HL-60 (cell line): Measurements from ENCODE around the gene HELZ.
"Not testable (repeated sequence)": the region's sequence is repeated elsewhere in the genome, so short reads cannot be mapped to it uniquely, and the experiment has no call there.

ENCODE experiments used
- DNase-seq, 2 experiments: peaks; one replicate each; pipeline ENCODE4 v3.0.0-alpha.2; 2010 to 2020; ENCODE audit warnings: low read depth in 1 of 2, low spot score in 1 of 2
- H3K27ac ChIP-seq: fragments of 250-450 bp; sonication (Bioruptor Pico); replicated peaks from 2 replicates; pipeline ENCODE4 v1.5.1; 2020; ENCODE audit warnings: mild to moderate bottlenecking, moderate library complexity
- H3K27me3 ChIP-seq: fragments of 250-450 bp; sonication (Bioruptor Pico); 2 replicates; pipeline ENCODE4 v1.5.1; 2021; ENCODE audit warnings: mild to moderate bottlenecking, moderate library complexity; ENCODE audit not compliant: insufficient read depth, poor library complexity, severe bottlenecking
- H3K4me3 ChIP-seq: replicated peaks from 2 replicates; pipeline ENCODE4 v1.5.1; 2011; ENCODE audit warnings: mild to moderate bottlenecking, control low read depth, low read length; ENCODE audit not compliant: insufficient read depth
- GABPA ChIP-seq: IDR thresholded peaks from 2 replicates; pipeline ENCODE4 v1.6.1; 2012; ENCODE audit warnings: low read depth
- POLR2AphosphoS5 ChIP-seq: IDR thresholded peaks from 2 replicates; pipeline ENCODE4 v1.6.1; 2012; ENCODE audit warnings: low read depth
- SPI1 ChIP-seq: IDR thresholded peaks from 2 replicates; pipeline ENCODE4 v1.6.1; 2012; ENCODE audit warnings: low read depth, mild to moderate bottlenecking, borderline replicate concordance
- TF ChIP-seq, protein P1 (sequence below): IDR thresholded peaks from one replicate; pipeline ENCODE4 v1.5.1; 2011; ENCODE audit warnings: low read length, control low read depth, inconsistent platforms; ENCODE audit not compliant: insufficient read depth
- TF ChIP-seq, protein P2 (sequence below): IDR thresholded peaks from 2 replicates; pipeline ENCODE4 v1.6.1; 2012; ENCODE audit warnings: low read depth; ENCODE audit not compliant: insufficient replicate concordance

The HELZ gene

DNA sequence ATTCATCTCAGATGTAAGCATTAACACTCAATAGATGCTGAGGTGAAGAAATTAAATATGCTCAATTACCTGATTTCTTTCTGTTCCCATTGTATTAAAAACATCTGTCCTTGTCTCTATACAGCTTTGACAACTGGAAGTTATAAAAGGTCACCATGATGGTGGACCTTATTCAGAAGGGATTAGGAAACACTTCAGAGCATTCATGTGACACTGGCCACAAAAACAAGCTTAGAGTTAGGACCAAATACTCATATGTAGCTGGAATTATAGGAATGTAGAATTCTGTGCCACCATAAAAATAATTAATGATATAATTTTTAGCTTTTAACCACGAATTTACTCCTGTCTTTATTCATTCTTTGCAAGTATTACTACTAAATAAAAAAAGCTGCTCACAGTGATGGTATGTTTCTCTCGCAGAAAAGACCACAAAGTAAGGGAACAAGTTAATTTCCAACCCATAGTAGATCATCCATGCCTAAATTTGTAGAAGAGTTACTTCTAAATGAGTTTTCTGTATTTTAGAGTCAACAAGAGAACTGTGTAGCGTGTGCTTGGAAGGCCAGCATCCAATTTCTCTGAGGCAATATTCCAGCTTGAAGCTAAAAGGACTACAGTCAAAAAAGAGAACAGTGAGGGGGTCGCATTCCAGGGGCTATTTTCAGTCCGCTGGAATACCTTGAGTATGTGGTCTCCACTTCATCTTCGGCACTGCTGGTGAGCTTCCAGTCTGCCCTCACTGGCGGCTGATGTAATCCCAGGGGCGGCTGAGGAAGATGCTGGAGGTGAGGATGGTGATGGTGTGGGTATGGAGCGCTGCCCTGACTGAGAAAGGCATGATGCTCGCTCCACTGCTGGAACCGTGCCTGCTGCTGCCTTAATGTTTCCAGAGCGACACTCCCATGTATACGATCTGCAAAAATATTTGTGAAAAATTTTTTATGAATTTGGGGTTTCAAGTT, 136.9 kb downstream of the HELZ start:
- TF ChIP-seq SPI1: no peak
- TF ChIP-seq, protein P1, sequence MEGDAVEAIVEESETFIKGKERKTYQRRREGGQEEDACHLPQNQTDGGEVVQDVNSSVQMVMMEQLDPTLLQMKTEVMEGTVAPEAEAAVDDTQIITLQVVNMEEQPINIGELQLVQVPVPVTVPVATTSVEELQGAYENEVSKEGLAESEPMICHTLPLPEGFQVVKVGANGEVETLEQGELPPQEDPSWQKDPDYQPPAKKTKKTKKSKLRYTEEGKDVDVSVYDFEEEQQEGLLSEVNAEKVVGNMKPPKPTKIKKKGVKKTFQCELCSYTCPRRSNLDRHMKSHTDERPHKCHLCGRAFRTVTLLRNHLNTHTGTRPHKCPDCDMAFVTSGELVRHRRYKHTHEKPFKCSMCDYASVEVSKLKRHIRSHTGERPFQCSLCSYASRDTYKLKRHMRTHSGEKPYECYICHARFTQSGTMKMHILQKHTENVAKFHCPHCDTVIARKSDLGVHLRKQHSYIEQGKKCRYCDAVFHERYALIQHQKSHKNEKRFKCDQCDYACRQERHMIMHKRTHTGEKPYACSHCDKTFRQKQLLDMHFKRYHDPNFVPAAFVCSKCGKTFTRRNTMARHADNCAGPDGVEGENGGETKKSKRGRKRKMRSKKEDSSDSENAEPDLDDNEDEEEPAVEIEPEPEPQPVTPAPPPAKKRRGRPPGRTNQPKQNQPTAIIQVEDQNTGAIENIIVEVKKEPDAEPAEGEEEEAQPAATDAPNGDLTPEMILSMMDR: no peak
- TF ChIP-seq GABPA: no peak
- TF ChIP-seq, protein P2, sequence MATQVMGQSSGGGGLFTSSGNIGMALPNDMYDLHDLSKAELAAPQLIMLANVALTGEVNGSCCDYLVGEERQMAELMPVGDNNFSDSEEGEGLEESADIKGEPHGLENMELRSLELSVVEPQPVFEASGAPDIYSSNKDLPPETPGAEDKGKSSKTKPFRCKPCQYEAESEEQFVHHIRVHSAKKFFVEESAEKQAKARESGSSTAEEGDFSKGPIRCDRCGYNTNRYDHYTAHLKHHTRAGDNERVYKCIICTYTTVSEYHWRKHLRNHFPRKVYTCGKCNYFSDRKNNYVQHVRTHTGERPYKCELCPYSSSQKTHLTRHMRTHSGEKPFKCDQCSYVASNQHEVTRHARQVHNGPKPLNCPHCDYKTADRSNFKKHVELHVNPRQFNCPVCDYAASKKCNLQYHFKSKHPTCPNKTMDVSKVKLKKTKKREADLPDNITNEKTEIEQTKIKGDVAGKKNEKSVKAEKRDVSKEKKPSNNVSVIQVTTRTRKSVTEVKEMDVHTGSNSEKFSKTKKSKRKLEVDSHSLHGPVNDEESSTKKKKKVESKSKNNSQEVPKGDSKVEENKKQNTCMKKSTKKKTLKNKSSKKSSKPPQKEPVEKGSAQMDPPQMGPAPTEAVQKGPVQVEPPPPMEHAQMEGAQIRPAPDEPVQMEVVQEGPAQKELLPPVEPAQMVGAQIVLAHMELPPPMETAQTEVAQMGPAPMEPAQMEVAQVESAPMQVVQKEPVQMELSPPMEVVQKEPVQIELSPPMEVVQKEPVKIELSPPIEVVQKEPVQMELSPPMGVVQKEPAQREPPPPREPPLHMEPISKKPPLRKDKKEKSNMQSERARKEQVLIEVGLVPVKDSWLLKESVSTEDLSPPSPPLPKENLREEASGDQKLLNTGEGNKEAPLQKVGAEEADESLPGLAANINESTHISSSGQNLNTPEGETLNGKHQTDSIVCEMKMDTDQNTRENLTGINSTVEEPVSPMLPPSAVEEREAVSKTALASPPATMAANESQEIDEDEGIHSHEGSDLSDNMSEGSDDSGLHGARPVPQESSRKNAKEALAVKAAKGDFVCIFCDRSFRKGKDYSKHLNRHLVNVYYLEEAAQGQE: no peak
- TF ChIP-seq POLR2AphosphoS5: no peak
- Histone ChIP-seq H3K27ac (no peak overlapping the region), H3K4me3 (no peak overlapping the region), H3K27me3 (no peaks in the 10 kb centered on the region)
- no peak for DNase-seq

DNA sequence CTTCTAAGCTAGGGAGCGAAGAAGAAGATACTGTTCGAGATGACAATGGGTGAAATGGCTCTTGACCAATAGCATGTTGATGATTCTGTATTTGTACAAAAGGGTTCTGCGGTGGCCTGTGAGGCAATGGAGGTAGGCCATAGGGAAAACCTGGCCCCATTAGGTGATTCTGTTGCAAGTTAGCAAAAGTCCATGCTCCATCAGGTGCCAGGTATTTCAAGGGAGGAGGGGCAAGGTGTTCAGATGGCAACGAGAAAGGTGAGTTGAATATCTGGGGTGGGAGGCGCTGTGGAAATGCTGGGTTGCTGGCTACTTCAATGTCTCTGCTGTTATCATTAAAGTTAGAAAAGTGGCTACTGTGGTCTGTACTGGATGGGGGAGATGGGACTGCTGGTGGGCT, 137.8 kb downstream of the HELZ start:
- no peak overlapping the region for H3K27ac ChIP-seq
- TF ChIP-seq SPI1 (no peak), GABPA (no peak), POLR2AphosphoS5 (no peak)
- TF ChIP-seq, protein P2: no peak
- TF ChIP-seq, protein P1: no peak
- DNase-seq: no peak
- no peak overlapping the region for H3K4me3 ChIP-seq
- no peaks in the 10 kb centered on the region for H3K27me3 ChIP-seq

DNA sequence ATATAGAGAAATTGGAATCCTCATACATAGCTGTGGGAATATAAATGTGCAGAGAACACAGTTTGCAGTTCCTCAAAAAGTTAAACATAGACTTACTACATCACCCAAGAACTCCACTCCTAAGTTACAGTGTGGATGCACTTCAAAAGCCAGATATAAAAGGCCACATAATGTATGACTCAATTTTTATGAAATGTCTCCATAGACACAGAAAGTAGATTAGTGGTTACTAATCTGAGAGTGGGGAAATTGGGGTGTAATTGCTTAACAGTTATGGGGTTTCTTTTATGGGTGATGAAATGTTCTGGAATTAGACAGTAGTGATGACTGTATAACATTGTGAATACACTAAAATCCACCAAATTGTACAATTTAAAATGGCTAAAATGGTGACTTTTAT, 139.8 kb downstream of the HELZ start:
- Histone ChIP-seq H3K4me3 (no peak overlapping the region), H3K27ac (no peak overlapping the region), H3K27me3 (no peaks in the 10 kb centered on the region)
- peak; percentile 9 to 37 for DNase-seq
- TF ChIP-seq SPI1: peak; percentile 23; the same call in 1 of the 2 replicates
- TF ChIP-seq, protein P2: no peak

DNA sequence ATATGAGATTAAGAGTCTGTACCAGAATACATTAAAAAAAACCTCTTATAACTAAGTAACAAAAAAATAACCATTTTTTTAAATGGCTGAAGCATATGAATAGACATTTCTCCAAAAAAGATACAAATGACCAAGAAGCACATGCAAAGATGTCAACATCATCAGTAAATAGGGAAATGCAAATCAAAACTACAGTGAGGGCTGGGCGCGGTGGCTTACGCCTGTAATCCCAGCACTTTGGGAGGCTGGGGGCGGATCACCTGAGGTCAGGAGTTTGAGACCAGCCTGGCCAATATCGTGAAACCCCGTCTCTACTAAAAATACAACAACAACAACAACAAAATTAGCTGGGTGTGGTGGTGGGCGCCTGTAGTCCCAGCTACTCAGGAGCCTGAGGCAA, 140.4 kb downstream of the HELZ start:
- not testable (repeated sequence) for H3K4me3 ChIP-seq, H3K27me3 ChIP-seq, H3K27ac ChIP-seq, DNase-seq
